HG03575 (cell line): ENCODE data around the gene PTPRS.

Experiments used
- ATAC-seq: cut with Tn5 transposase; IDR thresholded peaks from one replicate; pipeline ENCODE4 v1.9.1; 2021; ENCODE audit not compliant: unreplicated experiment, insufficient number of reproducible peaks, low FRiP score; ENCODE audit errors: extremely low read depth

PTPRS gene

DNA sequence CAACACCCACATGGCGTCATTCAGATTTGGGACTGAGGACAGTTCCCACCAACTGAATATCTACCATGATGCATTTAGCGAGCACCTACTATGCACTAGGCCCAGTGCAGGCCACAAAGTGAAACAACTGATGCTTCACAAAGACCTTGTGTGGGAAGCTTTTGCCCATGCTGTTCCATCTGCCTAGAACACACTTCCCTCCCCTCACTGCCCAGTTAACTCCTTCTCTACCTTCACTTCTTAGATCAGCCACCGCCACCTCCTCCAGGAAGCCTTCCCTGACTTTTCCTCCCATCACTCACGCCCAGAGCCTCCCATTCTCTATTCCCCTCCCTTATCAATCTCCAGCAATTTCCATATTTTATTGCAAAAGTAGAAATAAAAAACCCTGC is 25.7 kb downstream of the PTPRS start:
- ATAC-seq: no peak

DNA sequence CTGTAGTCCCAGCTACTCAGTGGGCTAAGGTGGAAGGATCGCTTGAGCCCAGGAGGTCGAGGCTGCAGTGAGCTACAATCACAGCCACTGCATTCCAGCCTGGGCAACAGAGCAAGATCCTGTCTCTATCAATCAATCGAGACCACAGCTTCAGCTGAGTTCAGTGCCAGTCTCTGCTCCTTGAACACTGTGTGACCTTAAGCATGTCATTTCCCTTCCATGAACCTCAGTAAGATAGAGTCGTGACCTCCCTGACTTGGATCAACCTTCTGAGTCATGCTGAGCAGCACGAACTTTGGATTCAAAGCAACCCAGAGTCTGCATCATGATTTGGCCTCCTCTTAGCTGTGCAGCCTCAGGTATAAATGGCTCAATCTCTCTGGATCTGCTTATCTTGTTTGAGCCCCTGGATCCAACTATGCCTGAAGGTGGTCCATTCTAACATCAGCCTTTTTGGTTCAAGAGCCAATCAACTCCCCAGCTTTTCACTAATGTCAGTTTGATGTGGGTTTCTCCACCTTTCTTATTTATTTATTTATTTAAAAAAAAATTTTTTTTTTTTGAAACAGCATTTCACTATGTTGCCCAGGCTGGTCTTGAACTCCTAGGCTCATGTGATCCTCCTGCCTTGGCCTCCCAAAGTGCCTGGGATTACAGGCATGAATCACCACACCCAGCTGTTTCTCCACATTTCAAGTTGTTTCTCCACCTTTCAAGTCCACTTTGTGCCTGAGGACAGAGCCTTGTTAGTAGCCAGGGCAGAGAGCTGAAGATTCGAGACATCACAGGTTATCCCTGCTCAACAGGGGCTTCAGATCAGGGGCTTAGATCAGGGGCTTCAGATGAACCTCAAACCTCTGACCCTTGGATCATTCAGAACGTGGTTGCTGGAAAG is 26.4 kb downstream of the PTPRS start:
- ATAC-seq: no peak

DNA sequence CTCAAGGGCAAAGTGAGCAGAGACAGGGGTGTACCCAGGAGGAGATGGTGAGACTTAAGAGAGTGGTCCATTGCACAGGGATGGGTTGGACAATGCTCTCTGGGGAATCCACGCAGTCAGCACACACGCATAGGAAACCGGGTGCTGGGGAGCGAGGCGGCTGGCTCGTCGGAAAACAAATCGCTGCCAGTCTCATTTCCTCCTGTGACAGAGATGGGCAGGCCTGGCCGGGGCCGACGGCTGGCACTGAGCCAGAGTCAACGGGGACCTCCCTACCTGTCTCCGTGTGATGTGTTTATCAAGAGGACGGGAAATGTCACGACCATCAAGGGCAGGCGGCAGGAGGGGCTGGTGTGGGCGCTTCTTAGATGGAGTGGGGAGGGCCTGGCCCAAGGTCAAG is 27.3 kb downstream of the PTPRS start:
- no peak for ATAC-seq

DNA sequence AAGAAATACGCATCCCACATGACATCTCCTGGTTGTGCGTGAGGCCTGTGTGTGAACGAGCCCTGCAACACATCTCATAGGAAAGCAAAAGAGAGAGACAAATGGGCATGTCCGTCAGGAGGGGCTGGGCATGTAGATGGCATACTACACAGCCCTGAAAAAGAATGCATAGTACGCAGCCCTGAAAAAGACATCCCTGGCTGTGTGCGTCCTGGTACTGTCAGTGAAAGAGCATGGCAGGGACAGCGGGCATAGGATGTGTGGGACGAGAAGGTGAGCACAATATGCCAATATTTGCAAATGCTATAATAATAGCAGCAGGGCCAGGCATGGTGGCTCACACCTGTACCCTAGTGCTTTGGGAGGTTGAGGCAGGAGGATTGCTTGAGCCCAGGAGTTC is 28.6 kb downstream of the PTPRS start:
- ATAC-seq: no peak

DNA sequence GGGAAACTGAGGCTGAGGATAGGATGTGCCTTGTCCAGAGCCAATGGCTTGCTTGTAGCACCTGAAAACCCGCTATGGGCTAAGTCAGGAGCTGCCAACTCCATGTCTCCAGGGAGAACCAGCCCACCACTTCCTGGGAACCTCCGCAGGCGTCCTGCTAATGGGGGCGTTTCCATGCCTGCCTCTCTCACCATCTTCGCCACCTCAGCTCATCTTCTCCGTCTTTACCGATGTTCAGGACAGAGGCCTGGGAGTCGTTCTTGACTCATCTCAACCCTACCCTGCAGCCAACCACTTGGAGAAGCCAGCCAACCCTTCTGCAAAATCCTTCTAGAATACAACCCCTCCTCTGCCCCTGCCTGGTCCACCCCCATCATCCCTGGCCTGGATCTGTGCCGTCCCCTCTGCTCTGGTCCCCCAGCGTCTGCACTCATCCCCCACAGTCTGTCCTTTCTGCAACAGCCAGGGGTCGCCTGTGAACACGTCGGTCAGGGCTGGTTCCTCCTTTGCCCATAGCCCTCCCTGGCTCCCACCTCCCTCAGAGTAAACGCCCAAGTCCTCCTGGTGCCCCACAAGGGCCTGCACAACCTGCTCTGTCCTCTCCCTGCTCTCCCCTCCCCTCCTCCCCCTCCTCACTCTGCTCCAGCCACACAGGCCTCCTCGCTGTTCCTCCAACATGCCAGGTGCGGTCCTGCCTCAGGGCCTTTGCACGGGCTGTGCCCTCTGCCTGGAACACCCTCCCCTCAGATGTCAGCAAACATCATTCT is 31.0 kb downstream of the PTPRS start:
- ATAC-seq: no peak

DNA sequence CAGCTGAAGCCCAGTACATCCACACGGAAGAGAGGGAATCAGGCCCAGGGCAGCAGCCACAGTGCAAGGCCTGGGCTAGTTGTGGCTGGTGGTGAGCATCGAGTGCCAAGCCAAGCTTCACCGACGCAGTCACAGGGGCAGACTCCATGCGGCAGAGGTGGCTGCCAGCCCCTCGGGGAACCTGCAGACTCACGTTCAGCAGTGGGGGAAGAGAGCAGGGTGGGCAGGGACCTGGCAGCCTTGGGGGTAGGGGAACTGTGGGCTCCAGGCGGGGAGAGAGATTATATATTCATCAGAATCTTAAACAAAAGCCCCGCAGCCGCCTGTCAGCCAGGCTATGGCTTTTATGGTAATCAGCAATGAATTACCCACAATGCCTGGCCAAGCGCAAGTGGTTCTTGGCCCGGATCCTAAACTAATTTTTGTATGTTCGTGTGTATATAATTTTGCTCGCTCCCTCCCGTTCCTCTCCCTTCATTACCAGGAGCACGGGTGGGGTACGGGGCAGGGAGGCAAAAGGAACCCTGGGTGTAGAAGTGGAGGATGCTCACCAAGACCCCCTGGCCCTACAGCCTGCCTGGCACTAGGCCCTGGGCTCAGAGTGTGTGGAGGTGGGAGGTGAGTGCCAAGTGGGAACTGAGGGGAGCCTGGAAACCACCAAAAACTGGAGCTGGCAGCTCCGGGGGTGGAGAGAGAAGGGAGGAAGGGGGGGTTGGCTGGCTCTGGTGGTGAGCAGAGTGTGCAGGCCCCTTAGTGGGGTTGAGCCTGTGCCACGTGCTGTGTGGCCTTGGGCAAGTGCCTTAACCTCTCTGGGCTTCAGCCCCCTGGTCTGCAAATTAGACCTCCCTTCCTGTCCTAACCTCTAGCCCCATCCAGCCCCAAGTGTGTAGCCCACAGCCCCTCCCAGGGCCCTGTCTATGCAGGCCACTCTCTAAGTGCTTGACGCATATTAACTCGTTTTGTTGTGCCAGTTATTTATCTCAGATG is 31.9 kb downstream of the PTPRS start:
- ATAC-seq: no peak

DNA sequence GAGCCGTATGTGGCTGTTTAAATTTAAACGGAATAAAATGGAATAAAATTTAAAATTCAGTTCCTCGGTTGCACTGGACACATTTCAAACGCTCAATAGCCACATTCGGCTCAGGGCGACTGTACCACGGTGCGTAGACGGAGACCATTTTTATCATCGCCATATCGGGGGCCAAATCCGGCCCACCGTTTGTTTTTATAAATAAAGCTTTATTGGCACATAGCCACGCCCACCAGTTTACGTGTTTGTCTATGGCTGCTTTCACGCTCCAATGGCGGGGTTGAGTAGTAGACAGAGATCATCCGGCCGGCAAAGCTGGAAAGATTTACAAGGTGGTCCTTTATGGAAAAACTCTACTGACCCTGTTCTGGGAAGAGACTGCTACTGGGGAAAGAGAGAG is 33.0 kb downstream of the PTPRS start:
- no peak for ATAC-seq

GRCh38 chr19:5305163-5305562 is 35.4 kb downstream of the PTPRS start:
- no peak for ATAC-seq

- no peak for ATAC-seq
Observed at GRCh38 chr19:5304486-5304885, 36.1 kb downstream of the PTPRS start.

DNA sequence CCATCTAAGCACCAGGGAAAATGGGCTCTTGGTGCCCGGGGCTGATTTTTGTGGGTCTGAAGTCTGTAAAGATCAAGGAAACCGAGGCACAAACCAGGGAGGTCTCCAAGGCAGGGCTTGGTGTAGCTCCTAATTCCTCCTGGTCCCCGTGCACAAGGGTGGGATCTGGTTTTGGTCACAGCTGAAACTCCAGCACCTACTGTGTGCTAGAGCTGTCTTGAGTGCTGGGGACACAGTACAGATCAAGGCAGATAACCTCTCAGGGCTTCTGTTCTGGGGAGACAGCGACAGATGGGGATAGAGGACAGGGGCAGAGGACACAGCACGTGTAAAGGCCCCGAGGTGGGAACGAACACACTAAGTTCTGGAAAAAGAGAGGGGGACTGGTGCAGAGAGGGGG is 37.4 kb downstream of the PTPRS start:
- ATAC-seq: no peak

DNA sequence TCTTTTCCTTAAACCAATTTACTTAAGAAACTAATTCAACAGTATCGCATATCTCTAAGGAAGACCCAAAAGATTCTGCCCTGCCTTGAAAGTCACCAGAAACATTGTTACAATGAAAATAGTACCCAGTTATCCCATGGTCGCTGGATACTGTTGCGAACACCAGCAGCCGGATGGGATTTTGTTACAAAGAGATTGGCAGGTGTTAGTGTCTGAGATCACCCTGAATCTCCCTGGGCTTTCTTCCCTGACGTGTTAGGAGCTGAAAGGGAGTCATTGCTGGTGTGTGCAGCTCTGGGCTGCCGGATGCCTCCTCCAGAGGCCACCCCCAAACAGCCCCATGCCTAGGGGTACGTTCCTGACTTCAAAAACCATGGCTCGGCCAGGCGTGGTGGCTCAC is 38.2 kb downstream of the PTPRS start:
- ATAC-seq: no peak

DNA sequence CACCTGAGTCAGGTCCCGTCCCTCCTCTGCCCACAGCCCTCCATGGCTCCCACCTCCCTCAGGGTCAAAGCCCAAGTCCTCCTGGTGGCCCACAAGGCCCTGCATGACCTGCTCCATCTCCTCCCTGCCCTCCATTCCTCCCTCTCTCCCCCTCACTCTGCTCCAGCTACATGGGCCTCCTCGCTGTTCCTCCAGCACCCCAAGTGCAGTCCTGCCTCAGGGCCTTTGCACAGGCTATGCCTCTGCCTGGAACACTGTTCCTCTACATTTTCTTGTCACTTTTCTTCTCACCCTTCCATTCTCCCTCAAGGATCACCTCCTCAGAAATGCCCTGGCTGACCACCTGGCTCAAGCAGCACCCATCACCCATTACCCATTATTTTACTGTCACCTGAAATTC is 41.5 kb downstream of the PTPRS start:
- no peak for ATAC-seq

- no peak for ATAC-seq
Observed at GRCh38 chr19:5298471-5298901, 42.1 kb downstream of the PTPRS start.

- no peak for ATAC-seq
Observed at GRCh38 chr19:5297272-5297669, 43.3 kb downstream of the PTPRS start.

- no peak for ATAC-seq
Observed at GRCh38 chr19:5296457-5297271, 43.9 kb downstream of the PTPRS start.

DNA sequence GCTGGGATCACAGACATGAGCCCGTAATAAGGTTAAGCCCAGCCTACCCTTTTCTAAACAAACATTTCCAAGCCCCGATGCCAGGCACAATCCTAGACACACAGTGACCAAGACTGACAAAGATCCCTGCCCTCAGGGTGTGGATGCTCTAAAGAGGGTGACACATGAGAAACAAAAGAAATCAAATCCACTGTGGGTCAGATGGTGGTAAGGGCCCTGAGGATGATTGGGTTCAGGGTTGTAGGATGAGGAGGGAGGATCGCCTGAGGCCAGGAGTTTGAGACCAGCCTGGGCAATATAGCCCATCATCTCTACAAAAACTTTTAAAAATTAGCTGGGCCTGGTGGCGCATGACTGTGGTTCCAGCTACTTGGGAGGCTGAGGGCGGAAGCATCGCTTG is 44.6 kb downstream of the PTPRS start:
- ATAC-seq: no peak

DNA sequence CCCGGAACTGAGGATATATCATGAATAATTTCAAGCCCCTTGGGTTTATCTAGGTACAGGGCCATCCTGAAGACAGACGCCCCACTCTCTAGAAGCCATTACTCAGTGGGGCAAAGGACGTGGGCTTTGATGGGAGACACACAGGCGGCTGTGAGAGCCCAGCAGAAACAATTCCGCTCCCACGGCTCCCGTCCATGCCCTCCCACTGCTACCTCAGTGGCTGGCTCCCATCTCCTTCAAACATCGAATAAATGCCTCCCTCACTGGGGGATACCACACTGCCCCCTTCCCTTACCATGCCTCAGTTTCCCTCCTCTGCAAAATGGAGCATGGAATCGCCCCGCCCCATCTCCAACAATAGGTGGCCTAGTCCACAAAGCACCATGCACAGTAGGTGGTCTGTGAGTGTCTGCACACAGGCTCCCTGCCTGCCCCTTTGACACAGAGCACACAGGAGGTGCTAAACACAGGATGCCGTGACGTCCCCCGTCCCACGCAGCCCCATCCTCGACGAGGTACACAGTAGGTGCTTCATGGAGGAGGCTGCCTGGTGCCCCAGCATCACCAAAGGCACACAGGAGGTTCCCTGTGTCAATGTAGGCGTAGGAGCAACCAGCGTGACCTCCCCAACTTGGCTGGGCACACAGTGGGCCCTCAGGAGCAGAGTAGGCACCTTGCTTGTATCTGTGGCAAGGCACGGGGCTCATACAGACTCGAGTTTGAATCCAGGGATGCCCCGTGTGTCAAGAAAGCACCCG is 46.0 kb downstream of the PTPRS start:
- no peak for ATAC-seq
